HG03565 (cell line): ENCODE data around the gene WNT1.

Source experiments
- ATAC-seq: cut with Tn5 transposase; IDR thresholded peaks from one replicate; pipeline ENCODE4 v1.9.1; 2021; ENCODE audit warnings: mild to moderate bottlenecking, moderate library complexity; ENCODE audit not compliant: unreplicated experiment

The WNT1 gene

GRCh38 chr12:48979602-48980388 lies 1.7 kb downstream of the WNT1 start:
- ATAC-seq: no peak

DNA sequence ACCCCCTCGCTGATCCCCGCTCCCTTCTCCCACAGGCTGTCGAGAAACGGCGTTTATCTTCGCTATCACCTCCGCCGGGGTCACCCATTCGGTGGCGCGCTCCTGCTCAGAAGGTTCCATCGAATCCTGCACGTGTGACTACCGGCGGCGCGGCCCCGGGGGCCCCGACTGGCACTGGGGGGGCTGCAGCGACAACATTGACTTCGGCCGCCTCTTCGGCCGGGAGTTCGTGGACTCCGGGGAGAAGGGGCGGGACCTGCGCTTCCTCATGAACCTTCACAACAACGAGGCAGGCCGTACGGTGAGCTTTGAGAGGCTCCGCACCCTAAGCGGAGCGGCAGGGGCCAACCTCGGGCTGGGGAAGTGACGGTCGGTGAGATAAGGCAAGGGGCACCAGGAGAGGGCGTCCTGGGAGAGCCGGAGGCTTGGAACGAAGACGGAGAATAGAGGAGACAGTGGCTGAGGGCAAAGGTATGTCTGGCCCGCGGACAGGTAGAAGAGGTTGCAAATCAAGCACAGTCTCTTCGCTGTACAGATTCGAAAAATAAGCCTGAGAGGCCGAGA lies 2.3 kb downstream of the WNT1 start:
- ATAC-seq: no peak

DNA sequence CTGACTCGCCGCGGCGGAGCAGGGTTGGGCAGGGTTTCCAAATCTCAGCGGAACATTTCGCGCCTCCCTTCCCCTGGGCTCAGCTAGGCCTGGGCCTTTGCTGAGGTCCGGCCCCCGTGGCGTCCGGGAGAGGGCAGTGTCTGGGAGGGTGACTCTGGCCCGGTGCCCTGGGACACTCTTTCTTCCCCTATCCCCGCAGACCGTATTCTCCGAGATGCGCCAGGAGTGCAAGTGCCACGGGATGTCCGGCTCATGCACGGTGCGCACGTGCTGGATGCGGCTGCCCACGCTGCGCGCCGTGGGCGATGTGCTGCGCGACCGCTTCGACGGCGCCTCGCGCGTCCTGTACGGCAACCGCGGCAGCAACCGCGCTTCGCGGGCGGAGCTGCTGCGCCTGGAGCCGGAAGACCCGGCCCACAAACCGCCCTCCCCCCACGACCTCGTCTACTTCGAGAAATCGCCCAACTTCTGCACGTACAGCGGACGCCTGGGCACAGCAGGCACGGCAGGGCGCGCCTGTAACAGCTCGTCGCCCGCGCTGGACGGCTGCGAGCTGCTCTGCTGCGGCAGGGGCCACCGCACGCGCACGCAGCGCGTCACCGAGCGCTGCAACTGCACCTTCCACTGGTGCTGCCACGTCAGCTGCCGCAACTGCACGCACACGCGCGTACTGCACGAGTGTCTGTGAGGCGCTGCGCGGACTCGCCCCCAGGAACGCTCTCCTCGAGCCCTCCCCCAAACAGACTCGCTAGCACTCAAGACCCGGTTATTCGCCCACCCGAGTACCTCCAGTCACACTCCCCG lies 3.0 kb downstream of the WNT1 start:
- no peak for ATAC-seq

- no peak for ATAC-seq
Measured at GRCh38 chr12:48981757-48982157, 3.6 kb downstream of the WNT1 start.

DNA sequence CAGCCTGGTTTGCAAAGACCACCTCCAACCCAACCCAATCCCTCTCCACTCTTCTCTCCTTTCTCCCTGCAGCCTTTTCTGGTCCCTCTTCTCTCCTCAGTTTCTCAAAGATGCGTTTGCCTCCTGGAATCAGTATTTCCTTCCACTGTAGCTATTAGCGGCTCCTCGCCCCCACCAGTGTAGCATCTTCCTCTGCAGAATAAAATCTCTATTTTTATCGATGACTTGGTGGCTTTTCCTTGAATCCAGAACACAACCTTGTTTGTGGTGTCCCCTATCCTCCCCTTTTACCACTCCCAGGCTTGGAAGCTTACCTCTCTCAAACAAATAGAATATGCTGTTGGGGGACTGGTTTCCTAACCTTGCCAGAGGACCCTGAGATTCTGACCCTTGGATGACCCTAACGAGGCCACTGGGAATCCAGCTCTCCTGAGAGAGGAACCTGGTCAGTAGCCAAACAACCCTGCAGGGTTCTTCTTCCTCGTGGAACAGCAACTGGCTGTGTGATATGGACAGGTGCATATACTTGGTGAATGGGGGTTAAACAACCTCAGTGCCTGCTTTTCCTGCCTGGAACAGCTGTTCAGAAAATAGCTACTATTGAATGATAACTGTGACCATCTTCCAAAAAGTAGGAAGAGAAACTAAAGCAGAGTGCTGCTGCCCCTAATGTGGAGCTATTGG lies 4.4 kb downstream of the WNT1 start:
- no peak for ATAC-seq

DNA sequence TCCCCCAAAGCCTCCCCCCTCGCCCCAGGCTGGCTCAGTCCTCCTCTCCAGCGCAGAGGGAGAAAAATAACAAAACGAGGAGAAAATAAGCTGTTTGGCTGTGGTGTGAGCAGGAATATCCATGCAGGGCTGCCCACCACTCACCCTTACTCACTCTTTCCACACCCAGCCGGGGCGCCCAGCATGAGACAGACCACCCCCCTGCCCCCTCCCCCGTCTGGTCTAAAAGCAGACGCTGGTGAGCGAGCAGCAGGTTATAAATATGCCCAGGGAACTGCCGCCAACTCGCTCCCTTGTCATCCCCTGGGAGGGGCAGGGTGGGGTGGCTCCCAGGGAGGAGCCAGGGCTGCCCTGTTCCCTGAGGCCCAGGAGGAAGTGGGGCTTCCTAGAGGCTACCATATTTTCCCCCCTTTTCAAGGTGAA lies 7.4 kb downstream of the WNT1 start:
- ATAC-seq: no peak

DNA sequence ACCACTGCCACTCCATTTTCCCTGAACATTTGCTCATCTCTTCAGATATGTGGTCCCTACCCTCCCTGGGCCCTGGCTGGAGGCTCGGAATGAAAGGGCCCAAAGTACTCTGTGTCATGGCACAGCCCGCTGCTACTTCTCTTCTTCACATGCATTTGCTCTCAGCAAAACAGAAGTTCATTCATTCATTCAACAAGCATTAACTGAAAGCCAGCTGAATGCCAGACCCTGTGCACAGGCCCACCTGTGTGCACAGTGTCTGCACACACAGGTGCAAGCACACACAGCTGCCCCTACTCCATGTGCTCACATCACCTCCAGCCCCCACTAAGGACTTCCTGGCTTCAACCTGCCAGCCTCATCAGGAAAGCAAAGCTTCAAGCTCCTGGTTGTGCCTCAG lies 7.8 kb downstream of the WNT1 start:
- no peak for ATAC-seq

DNA sequence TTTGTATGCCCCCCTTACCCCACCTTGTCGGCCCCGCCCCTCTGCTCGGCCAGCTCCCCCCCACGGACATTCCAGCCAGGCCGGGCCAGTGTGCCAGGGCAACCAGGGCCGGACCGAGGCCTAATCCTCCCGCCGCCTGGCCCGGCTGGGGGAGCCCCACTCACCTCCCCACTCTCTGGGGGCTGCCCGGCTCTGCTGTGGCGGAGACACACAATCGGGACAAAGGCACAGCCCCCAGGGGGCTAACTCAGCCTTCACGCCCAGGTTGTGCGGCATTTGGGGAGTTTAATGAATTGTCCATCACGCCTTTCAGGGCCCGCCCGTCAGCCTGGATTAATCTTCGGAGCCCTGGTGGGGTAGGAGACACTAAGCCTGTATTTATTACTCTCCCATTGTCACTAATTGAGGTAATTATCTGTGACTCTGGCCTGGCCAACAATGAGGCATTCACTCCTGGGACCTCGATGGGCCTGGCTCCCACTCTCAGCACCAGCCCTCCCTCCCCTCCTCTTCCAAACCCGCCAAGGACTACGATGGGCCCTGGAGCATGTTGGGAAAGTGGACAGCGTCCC lies 8.7 kb downstream of the WNT1 start:
- no peak for ATAC-seq

- no peak for ATAC-seq
Measured at GRCh38 chr12:48988030-48988649, 10.0 kb downstream of the WNT1 start.

GRCh38 chr12:48990552-48990951 lies 12.4 kb downstream of the WNT1 start:
- no peak for ATAC-seq

DNA sequence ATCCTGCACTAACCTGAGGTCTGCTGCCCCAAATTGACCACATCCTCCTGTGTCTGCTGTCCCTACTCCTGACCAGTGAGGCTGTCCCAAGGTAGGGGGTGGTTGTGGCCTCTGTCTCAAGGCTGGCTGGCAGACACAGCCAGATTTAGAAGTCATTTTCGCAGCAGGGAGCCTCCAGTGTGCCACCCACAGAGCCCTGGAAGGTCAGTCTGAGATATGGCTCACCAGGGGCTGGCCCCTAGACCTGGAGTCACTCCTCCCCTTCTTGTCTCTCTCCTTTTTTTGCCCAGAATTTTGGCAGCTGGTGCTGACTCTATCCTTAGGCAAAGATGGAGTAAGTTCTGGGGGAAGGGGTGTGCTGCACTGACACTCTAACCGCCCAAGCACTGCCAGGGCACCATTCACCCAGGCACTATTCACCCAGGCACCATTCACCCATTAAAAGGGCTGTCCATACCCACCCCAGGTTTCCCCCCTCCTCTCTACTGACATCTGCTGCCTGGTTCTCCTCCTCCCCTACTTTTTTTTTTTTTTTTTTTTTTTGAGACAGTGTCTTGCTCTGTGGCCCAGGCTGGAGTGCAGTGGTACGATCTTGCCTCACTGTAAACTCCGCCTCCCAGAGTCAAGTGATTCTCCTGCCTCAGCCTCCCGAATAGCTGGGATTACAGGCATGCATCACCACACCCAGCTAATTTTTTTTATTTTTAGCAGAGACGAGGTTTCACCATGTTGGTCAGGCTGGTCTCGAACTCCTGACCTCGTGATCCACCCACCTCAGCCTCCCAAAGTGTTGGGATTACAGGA lies 13.3 kb downstream of the WNT1 start:
- ATAC-seq: no peak

GRCh38 chr12:48993787-48994186 lies 15.7 kb downstream of the WNT1 start:
- ATAC-seq: no peak

DNA sequence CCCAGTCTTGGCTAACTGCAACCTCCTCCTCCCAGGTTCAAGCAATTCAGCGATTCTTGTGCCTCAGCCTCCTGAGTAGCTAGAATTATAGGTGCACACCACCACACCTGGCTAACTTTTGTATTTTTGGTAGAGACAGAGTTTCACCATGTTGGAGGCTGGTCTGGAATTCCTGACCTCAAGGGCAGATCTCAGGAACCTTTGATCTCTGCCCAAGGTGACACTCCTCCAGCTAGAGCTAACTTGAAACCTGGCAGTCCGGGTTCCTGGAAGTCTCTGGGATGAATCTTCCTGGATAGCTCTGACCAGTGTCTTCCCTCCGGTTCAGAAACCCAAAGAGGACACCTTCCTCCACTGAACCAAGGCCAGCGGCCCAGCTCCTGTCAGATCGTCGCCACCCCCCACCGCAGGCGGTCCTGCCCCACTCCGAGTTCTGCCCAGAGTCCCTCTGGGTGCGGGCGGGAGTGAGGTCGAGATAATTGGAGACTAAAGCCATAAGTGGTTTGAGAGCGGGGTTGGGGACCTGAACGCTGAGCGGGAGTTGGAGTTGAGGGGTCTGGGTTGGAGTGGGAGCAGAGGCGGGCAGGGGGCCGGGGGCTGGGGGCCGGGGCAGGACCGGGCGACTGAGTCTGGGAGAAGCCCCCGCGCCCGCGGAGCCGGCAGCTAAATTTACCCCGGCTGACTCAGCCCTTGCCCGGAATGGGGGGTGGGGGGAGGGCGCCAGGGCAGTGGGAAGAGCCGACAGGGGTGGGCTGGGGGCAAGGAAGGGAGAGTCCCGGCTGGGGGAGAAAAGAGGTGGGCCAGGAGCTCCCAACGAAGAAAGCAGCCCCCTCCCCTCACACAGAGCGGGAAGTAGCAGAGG lies 16.3 kb downstream of the WNT1 start:
- ATAC-seq: no peak

GRCh38 chr12:48995086-48995879 lies 17.2 kb downstream of the WNT1 start:
- no peak for ATAC-seq

DNA sequence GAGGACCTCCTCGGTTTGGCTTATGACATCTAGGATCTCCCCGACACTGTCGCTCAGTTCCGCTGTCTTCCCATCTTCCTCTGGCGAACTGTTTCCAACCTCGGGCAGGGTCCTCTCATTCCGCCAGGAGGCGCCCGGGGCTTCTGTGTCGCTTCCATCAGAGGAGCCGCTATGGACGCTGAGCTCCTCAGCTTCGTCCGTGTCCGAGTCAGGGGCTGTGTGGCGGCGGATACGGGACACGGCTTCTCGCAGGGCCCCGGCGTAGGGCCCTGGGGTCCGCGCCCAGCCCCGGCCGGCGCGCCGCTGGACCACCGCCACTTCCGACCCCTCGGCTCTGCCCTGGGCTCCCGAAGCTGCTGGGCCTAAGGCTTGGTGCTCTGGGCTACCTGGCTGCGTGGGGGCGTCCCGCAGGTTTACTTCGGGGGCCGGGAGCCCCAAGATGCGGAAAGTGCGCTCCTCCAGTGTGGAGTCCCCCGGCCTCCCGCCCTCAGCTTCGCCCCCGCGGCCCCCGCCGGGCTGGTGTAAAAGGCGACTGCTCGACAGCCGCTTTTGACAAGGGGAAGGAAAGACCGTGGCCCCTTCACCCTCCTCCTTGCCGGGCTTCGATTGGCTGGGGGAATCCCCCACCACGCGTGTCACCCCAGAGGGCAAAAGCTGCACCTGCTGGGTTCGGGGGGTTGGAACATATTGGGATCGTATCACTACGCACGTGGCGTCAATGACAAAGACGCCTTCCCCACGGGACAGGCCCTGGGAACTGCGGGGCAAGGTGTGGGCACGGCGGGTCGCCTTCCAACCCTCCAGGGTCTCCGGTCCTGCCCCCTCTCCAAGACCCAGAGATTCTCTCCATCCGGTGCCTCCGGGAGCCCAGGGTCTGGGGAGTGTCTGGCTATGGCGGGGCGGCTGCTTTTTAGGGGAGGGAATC lies 18.9 kb downstream of the WNT1 start:
- no peak for ATAC-seq

DNA sequence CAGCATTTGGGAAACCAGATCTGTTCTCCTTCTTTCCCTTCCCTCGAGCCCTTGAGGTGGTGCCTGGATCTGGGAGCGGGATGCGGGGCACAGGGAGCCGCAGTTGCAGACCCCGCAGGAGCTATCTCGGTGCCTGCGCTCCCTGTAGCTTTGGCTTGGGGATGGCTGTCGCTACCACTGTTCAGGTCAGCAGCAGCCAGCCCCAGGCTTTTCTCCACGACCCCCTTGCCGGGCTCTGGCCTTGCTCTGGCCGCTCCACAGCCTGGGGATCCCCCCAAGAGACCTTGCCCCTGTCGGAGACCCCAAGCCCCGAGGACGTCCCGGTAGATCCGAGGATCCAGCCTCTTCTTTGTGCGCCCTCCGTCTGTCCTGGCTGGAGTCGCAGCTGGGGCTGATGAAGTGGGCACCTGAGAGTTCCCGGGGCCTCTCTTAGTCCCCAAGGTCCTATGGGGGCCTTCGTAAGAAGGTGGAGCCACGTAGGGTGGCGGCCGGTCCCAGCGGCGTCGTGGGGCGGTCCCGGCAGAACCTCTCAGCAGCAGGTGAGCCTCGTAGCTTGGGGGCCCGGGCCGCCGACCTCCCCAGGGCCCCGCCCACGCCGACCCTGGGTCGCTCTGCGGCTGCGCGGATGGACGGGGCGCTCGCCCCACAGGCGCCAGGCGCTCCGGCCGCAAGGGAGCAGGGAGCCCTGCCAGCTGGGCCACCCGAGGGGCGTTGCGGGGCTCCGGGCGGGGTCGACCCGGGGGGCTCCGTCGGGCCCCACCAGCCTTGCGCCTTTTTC lies 19.8 kb downstream of the WNT1 start:
- ATAC-seq: peak; percentile 27
